Mucosa of stomach (tissue), 1 donor: Measurements from ENCODE around the gene PPP2CA.
"Not testable (repeated sequence)": the region's sequence is repeated elsewhere in the genome, so short reads cannot be mapped to it uniquely, and the experiment has no call there.

Experiments used
- H3K27me3 ChIP-seq: one replicate; pipeline ENCODE4 v1.7.0; 2013; ENCODE audit warnings: mild to moderate bottlenecking, low read length; ENCODE audit not compliant: control insufficient read depth, insufficient read depth
- H3K36me3 ChIP-seq: one replicate; pipeline ENCODE4 v1.7.0; 2013; ENCODE audit warnings: low read length; ENCODE audit not compliant: control insufficient read depth, insufficient read depth
- H3K4me1 ChIP-seq: one replicate; pipeline ENCODE4 v1.7.0; 2013; ENCODE audit warnings: mild to moderate bottlenecking, low read length; ENCODE audit not compliant: control insufficient read depth, insufficient read depth
- H3K4me3 ChIP-seq: one replicate; pipeline ENCODE4 v1.7.0; 2013; ENCODE audit warnings: low read length
- H3K9ac ChIP-seq: one replicate; pipeline ENCODE4 v1.7.0; 2013; ENCODE audit warnings: mild to moderate bottlenecking, low read length, moderate library complexity
- H3K9me3 ChIP-seq: one replicate; pipeline ENCODE4 v1.7.0; 2013; ENCODE audit warnings: mild to moderate bottlenecking, low read length, moderate library complexity; ENCODE audit not compliant: control insufficient read depth
- donor health status: Pancreatic carcinoma.

PPP2CA gene

DNA sequence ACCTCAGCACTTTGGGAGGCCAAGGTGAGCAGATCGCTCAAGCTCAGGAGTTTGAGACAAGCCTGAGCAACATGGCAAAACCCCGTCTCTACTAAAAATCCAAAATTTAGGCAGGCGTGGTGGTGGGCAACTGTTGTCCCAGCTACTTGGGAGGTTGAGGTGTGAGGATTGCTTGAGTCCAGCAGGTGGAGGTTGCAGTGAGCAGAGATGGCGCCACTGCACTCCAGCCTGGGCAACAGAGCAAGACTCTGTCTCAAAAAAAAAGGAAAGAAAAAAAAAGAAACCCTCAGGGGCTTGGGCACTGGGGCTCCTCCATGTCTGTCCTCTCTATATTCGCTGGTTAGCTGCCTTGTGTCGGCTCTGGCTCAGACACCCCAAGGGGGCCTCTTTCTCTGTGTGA is 10.9 kb upstream of the PPP2CA start:
- H3K27me3 ChIP-seq = no peaks in the 10 kb centered on the region
- H3K36me3 ChIP-seq = no peaks in the 10 kb centered on the region
- H3K9me3 ChIP-seq = no peaks in the 10 kb centered on the region
- no peak overlapping the region for H3K4me3 ChIP-seq
- H3K9ac ChIP-seq = no peak overlapping the region
- no peaks in the 10 kb centered on the region for H3K4me1 ChIP-seq

DNA sequence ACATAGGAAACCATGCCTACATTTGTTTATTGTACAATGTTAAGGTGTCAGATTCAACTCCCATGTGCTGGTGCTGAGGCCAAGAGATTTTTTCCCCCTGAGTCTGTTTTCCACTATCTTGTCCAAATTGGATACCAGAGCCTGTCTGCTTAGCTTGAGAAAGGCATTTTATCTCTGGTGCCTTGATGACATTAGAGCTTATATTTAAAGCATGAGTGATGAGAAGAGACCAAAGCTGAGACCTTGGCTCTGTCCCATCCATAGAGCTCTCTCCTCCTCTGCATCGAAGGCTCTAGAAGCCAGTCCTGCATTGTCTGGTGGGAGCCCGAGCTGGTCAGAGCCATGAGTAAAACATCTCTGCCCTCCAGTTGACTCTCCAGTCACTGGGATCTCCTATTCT is 10.4 kb upstream of the PPP2CA start:
- Histone ChIP-seq H3K9ac (no peak overlapping the region), H3K4me1 (no peaks in the 10 kb centered on the region), H3K36me3 (no peaks in the 10 kb centered on the region), H3K9me3 (no peaks in the 10 kb centered on the region), H3K27me3 (no peaks in the 10 kb centered on the region), H3K4me3 (no peak overlapping the region)

DNA sequence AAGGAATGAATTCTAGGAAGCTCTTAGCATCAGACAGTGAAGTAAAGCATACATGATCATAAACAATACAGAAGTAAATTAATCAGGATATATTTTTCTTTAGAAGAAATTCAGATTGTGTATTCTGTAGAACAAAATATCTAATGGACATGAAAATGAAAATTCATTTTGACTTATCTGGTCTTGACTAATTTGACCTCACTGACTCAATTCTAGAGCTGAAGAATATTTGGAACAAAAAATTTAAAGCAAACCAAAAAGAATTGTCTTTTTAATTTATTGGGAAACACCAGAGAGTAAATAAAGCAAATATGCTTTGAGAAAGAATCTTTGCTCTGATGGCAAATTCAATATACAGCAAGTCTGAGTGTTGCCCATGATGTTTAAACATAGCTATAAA is 2.8 kb upstream of the PPP2CA start:
- peaks cover 19% of the 10 kb centered on the region for H3K4me1 ChIP-seq
- H3K36me3 ChIP-seq = no peaks in the 10 kb centered on the region
- no peaks in the 10 kb centered on the region for H3K27me3 ChIP-seq
- H3K4me3 ChIP-seq = no peak overlapping the region
- H3K9me3 ChIP-seq = no peaks in the 10 kb centered on the region
- no peak overlapping the region for H3K9ac ChIP-seq

DNA sequence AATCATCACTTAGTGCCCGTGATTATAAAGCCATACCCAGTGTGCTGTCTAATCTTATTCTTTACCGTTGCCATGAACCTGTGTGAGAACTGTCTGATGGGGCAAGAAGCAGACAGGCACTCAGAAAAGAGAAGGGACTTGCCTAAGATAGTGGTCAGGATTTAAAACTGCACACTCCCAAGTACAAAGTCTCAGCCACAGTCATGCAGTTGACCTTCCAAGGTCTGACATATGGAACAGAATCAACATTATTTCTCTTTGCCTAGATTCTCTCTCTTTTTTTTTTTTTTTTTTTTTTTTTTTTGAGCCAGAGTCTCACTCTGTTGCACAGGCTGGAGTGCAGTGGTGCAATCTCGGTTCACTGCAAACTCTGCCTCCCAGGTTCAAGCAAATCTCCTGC is 1.9 kb upstream of the PPP2CA start:
- H3K4me1 ChIP-seq = peaks cover 20% of the 10 kb centered on the region
- H3K9me3 ChIP-seq = no peaks in the 10 kb centered on the region
- H3K36me3 ChIP-seq = no peaks in the 10 kb centered on the region
- H3K9ac ChIP-seq = no peak overlapping the region
- no peak overlapping the region for H3K4me3 ChIP-seq
- H3K27me3 ChIP-seq = no peaks in the 10 kb centered on the region

DNA sequence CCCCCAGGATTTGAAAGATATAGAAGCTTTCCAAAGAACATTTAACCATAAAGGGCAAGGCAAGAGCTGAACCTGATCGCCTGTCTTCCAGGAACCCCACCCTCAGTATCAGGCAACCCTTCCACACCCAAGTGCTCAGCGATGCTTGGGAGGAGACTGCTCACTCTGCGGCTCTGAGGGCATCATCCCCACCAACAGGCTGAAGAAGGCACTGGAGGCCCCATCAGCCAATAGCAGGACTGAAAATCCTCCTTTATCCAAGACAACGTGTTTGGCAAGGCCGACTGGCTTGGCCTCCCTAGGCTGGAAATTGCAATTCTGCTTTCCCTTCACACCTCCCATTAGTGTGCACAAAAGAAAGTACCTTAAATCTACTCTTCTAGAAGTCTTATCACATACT is 1.4 kb upstream of the PPP2CA start:
- Histone ChIP-seq H3K9me3 (no peaks in the 10 kb centered on the region), H3K4me1 (peaks cover 23% of the 10 kb centered on the region), H3K36me3 (no peaks in the 10 kb centered on the region), H3K9ac (peak overlapping the region; percentile 99), H3K27me3 (no peaks in the 10 kb centered on the region), H3K4me3 (peak overlapping the region; percentile 76)

DNA sequence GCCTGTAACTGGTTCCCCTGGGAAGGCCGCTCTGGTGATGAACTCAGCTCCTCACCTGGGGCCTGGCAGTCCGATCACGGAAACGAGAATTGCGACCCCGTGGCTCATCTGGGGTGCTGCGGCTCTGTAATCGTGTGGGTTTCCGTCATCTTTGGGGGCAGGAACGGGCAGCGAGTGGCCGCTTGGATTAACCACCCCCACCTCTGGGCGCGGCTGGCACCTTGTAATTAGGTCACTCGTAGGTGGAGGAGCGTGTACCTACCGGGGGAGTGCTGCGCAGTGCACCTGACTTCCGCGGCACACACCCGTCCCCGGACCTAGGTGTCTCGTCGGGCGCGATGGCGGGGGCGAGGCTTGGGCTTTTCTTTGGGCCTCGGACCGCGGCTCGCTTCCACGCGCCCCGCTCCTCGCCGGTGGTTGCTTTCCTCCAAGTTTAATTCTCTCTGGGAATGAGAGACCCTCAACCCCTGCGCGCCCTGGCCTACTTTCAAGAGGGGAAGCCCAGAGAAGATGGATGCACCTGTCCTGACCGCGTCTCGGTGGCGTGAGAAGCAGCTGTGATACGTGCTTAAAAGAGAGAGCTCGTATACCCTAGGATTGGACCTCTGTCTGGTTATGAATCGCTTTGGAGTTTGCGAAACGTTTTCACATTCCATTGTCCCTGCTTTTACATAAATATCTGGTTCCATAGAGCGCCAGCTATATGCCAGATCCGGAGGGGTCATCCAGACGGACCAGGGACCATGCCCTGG is 744 bp upstream of the PPP2CA start:
- Histone ChIP-seq H3K4me3 (peak overlapping the region; percentile 76), H3K27me3 (no peaks in the 10 kb centered on the region), H3K9me3 (no peaks in the 10 kb centered on the region)

DNA sequence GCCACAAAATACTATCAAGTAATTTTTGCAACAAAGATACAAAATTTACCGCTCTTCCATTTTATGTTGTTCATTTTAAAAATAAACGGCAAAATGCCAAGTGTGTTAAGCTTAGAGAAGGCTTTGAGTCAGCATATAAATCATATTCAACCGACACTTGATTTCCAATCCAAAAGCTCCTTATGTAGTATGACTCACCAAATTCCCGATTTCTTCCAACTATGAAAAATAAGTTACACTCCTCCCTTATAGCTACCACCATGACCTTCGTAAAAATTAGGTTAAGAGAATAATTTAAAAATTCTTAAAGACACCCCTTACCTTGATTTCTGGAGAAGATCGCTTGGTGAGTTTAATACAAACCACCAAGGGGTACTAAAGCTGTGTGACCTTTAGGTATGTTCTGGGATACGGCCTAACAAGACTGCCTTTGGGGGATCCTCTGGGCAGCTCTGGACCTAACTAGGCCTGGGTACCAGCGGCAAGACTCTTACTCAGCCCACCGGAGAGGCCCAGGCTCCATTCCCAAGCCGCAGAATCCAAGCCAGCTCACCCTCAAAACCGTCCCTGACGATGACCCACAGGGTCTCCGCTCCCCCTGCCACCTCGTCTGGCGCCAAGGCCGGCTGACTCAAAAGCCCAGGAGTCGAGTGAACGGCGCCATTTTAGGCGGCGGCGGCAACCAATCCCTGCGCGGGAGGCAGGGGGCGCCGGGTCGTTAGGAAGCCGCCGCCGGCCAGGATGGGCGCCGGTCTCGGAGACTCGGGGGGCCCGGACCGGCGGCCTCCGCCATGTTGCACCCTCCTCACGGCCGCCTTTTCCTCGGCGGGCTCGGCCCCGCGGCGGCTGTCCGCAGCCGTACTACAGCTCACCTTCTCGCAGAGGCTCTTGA is 739 bp downstream of the PPP2CA start:
- Histone ChIP-seq H3K4me1 (peaks cover 28% of the 10 kb centered on the region), H3K36me3 (no peaks in the 10 kb centered on the region), H3K27me3 (no peaks in the 10 kb centered on the region), H3K9ac (peak overlapping the region; percentile 99), H3K4me3 (peak overlapping the region; percentile 94), H3K9me3 (no peaks in the 10 kb centered on the region)

More for the DNA sequence above, 744 bp upstream of the PPP2CA start:
- Histone ChIP-seq H3K36me3 (no peaks in the 10 kb centered on the region), H3K4me1 (peaks cover 28% of the 10 kb centered on the region), H3K9ac (peak overlapping the region; percentile 99)

DNA sequence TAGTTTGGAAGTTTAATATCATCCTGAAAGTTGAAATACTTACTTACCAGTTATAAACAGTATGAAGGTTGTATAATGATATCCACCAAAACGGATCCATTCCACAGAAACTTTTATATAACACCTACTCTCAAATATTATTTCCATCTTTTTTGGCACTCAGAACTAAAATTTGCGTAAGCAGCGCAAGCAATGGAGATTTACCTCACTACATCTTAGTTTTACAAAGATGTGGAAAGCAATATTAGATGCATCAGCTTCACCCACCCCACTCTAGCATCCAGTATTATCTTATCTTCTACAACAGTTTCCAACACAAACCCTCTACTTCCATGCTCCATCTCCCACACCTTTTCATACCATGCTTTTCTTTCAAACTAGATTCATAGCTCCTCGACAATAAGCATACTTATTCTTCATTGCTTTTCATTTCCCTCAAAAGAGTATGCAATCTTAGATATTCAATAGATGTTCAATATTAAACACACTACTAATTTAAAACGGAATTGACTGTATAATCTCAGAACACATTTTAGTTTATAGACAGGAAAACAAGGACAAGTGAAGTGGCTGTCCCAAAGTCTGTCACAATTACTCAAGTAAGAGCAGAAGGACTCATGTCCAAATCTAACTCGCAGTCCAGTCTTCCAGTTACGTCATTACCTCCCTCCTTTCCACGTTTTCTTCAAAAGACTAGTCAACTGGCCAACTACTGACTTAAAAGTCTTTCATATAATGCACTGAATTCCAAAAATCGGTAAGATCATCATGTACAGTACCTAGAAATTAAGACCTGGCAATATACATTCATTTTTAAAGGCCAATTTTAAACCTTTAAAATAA is 2.2 kb downstream of the PPP2CA start:
- Histone ChIP-seq H3K36me3 (no peaks in the 10 kb centered on the region), H3K27me3 (no peaks in the 10 kb centered on the region), H3K4me1 (peaks cover 28% of the 10 kb centered on the region), H3K4me3 (peak overlapping the region; percentile 94), H3K9ac (peak overlapping the region; percentile 3), H3K9me3 (no peaks in the 10 kb centered on the region)

DNA sequence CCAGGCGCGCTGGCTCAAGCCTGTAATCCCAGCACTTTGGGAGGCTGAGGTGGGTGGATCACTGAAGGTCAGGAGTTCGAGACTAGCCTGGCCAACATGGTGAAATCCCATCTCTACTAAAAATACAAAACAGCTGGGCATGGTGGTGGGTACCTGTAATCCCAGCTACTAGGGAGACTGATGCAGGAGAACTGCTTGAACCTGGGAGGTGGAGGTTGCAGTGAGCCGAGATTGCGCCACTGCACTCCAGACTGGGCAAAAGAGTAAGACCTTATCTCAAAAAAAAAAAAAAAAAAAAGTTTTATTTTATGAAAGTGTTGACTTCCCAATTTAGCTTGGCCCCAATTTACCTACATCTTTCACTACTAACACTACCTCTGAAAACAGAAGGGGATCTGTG is 4.2 kb downstream of the PPP2CA start:
- not testable (repeated sequence) for H3K9me3 ChIP-seq, H3K9ac ChIP-seq, H3K4me3 ChIP-seq, H3K36me3 ChIP-seq, H3K27me3 ChIP-seq
- peaks cover 16% of the 10 kb centered on the region for H3K4me1 ChIP-seq

DNA sequence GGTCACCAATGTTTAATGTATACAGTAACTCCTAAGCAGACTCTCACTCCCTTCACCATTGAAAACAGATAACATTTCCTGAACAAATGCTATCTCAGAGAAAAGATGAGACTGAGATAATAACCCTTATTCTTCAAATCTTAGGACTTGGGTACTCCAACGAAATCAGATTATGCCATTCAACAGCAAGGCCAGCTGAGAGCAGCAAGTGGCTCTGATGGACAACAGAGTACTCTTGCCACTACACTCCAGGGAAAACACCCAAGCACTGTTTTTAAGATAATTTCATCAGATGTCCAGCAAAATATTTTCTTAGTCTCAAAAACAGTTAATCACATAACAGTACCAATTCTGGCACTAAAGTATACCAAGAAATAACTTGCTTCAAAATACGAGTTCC is 10.1 kb downstream of the PPP2CA start:
- H3K4me1 ChIP-seq = peaks cover 4% of the 10 kb centered on the region
- H3K9me3 ChIP-seq = no peaks in the 10 kb centered on the region
- no peak overlapping the region for H3K4me3 ChIP-seq
- H3K27me3 ChIP-seq = no peaks in the 10 kb centered on the region
- H3K9ac ChIP-seq = no peak overlapping the region
- H3K36me3 ChIP-seq = no peaks in the 10 kb centered on the region

DNA sequence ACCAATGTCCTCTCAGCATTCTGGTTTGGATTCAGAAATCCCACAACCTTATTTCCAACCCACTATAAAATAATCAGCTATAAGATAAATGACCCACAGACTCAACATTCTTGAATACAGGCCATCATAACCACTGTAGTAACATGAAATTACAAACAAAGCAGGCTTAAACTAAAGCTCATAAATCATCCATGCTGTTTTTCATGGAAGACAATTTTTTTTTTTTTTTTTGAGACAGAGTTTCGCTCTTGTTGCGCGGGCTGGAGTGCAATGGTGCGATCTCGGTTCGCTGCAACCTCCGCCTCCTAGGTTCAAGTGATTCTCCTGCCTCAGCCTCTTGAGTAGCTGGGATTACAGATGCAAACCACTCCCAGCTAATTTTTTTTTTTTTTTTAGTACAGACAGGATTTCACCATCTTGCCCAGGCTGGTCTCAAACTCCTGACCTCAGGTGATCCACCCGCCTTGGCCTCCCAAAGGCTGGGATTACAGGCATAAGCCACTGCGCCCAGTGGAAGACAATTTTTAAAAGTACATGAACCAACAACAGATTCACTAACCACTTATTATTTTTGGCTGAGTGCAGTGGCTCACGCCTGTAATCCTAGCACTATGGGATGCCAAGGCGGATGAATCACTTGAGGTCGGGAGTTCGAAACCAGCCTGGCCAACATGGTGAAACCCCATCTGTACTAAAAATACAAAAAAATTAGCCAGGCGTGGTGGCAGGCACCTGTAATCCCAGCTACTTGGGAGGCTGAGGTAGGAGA is 14.4 kb downstream of the PPP2CA start:
- H3K9ac ChIP-seq, H3K4me3 ChIP-seq, H3K9me3 ChIP-seq, H3K36me3 ChIP-seq, H3K27me3 ChIP-seq: not testable (repeated sequence)
- H3K4me1 ChIP-seq = peaks cover 13% of the 10 kb centered on the region
